GM21423 (cell line): ENCODE measurements around the gene VGLL2.

Source experiments
- ATAC-seq: cut with Tn5 transposase; IDR thresholded peaks from one replicate; pipeline ENCODE4 v1.9.1; 2021; ENCODE audit warnings: mild to moderate bottlenecking, moderate library complexity; ENCODE audit not compliant: unreplicated experiment

Gene VGLL2

DNA sequence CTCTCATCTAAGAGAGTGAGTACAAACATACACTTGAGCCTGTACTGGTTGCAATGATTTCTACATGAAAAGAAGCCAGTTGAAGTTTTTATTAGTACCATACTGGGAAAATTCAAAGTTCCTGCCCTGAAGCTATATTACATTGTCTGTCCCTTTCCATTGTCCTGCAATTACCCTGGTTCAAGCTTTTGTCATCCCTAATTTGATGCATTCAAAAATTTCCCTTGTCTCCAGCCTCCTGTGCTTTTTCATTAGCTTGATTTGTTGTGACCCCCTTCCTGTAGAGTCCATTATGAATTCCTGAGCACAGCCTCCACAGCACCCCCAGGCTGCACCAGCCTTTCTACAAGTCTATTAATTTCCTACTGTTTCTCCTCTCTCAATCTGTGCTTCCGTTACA lies 46.4 kb downstream of the VGLL2 start:
- no peak for ATAC-seq

DNA sequence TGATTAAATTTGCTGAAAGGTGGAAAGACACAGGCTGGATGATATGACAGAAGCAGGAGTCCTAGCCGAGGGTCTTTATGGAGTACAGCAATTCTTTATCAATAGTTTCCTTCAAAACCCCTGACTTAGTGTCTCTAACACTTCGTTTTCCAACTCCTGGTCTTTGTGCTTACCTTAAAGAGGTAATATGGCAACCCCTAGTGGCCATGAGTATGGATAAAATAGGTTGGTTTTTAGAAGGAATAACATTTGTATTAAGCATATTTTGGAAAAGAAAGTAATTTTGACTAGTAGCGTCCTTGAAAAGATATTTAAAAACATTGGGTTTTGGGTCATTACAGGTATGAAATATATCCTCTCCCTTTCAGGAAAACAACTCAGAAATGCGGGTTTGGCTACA lies 51.9 kb downstream of the VGLL2 start:
- ATAC-seq = no peak
